Measurements from ENCODE around the gene TAS1R1. TPM values are rescaled to one million over a fixed set of nuclear protein-coding genes. Genes with fewer than 3 reads are reported as not detected.

TAS1R1 gene
- total RNA-seq, 1 donor: not detected

- DNase-seq (ENCODE audit: low read depth in 2 of 3, low spot score in 2 of 3): no peak
Observed at GRCh38 chr1:6601923-6602668, 47.0 kb downstream of the TAS1R1 start.

DNA sequence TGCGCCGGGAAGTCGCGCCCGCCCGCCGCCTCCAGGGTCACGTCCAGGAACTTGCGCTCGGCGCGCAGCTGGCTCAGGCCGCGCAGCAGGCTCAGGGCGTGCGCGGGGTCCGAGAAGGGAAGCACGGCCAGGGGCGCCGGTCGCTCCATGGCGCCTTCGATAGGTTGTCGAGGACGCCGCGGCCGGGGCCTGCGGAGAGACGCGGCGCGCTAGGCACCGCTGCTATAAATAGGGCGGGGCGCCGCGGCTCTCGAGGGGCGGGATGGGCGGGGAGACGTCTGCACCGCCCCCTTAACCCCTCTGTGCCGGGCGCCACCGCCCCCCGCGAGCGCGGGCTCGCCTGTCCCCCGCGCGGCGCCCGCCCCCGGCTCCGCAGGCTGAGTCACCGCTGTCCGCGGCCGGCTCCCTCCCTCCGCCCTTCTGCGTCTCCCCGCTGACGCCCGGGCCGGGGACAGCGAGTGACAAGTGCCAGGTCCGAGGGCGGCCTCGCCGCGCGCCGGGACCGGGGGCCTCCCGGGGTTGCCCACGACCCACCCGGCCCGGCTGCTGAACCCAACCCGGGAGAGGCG is 47.6 kb downstream of the TAS1R1 start, which contains the start of gene KLHL21:
Gene KLHL21 (minus strand): TSS at position 201 of the 569 bp plus-strand sequence. CDS start 52 bp downstream, at position 149.
- DNase-seq (ENCODE audit: low read depth in 2 of 3, low spot score in 2 of 3): peak; percentile 72 to 93 (median 92)

- peak; percentile 52 to 79 (median 60) for DNase-seq (ENCODE audit: low read depth in 2 of 3, low spot score in 2 of 3)
Observed at GRCh38 chr1:6603238-6603914, 48.3 kb downstream of the TAS1R1 start.

DNA sequence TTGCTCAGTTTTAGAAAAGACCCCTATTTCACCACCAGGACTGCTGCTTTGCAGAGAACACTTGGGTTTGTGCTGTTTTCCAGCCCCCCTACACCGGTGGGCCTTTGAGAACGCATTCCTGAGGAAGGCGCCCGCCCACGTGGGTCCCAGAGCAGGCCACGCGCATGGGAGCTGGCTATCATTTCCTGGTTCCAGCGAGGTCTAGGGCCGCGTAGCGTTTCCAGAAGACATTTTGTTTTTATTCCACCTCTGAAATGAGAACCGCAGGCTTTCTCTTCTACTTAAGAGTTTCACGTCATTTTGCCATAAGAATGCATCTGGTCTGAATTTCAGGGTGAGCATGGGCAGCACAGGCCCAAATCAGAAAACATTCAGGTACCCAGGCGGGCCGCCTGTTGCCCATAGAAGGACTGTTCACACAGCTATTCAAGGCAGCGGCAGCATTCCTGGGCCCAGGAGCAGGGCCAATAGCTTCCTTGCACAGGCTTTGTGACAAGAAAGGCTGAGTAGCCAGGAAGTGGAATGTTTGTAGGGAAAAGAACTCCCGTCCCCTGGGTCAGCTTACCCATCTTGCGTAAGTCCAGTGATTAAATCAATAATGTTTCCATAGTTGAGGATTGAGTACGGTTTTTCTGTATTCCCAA is 48.9 kb downstream of the TAS1R1 start:
- no peak for DNase-seq (ENCODE audit: low read depth in 2 of 3, low spot score in 2 of 3)

GRCh38 chr1:6612641-6613360 is 57.7 kb downstream of the TAS1R1 start:
- DNase-seq (ENCODE audit: low read depth in 2 of 3, low spot score in 2 of 3): no peak

DNA sequence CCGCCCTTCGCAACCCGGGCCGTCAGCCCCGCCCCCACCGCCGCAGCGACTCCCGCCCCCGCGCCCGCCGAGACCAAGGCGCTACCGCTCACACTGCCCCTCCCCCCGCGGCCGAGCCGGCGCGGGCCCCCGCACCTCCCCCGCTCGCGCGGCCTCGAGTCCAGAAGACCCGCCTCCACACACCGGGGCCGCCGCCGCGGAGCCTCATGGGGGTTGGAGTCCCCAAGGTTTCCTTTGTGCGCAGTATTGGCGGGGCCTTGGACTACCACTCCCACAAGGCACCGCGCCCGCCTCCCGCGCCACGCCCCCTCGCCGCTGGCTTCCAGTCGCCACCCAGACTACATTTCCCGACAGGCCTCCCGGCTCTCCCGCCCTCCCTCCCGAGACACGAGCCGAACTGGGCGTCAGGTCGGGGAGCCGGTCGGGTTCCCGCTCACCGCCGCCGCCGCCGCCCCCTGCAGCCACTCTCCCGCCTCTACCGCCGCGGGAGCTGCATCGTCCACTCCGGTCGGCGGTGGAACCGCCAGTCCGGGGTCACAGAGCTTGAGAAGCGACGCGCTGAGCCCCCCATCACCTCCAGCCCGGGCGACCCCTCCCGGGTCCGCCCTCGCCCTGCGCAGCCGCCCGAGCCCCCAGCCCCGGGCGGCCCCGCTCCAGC is 58.4 kb downstream of the TAS1R1 start, which contains the start of gene PHF13:
Gene PHF13 (plus strand): TSS at position 371 of the 658 bp plus-strand sequence. CDS start 336 bp downstream, outside the sequence.
- peak; percentile 94 to 99 (median 98) for DNase-seq (ENCODE audit: low read depth in 2 of 3, low spot score in 2 of 3)

DNA sequence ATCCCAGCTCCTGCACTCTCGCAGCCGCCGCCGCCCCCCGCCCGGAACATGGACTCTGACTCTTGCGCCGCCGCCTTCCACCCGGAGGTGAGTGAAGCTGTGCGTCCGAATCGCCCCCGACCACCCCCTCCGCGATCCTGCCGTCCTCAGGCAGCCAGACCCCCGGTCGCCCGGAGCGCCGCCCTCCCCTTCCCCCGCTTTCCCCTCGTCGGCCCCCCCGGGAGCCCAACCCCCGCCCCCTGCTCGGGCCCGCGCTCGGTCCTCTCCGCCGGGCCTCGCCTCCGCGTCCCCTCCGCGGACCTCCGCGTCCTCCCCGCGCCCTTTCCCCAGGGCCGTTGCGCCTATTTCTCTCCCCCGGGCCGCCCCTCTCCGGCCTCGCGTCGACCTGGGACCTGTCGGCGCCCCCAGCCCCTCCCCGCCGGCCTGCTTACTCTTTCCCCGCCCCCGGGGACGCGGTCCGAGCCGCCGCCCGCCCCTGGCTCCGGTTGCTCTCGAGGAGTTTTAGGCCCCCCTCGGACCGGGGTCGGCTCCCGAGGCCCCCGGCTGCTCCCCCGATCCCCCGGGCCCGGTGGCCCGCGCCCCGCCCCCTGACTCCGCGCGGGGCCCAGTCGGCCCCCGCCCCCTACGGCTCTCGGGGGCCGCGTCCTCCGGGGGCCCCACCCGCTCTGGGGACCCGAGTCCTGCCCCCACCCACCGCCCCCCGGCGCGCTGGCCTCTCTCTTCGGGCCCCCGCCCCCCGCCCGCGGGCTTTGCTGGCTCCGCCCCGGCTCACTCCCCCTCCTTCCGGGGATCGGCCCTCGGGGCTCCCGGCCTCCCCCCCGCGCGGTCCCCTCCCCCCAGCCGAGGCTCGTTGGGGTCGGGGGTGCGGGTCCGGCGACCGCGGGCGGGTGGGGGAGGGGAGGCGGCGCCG is 59.2 kb downstream of the TAS1R1 start:
- DNase-seq (ENCODE audit: low read depth in 2 of 3, low spot score in 2 of 3): no peak

GRCh38 chr1:6614929-6615785 is 60.0 kb downstream of the TAS1R1 start:
- DNase-seq (ENCODE audit: low read depth in 2 of 3, low spot score in 2 of 3): no peak

DNA sequence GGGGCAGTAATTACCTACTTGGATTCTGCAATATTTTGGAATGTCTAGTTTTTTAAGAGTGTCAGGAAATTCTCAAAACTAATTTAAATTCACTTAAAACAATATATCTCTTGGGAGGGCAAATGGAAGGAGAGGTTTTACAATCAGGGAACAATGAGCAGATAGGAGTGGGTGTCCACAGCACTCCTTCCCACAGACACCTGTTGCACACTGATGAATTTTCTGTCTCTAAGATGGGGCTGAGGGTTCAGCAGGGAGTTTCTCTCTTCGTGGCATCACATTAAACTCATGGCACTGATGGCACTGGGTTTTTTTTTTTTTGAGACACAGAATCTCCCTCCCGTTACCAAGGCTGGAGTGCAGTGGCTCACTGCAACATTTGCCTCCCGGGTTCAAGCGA is 63.9 kb downstream of the TAS1R1 start:
- DNase-seq (ENCODE audit: low read depth in 2 of 3, low spot score in 2 of 3): no peak

- no peak for DNase-seq (ENCODE audit: low read depth in 2 of 3, low spot score in 2 of 3)
Observed at GRCh38 chr1:6621429-6622391, 66.6 kb downstream of the TAS1R1 start.

DNA sequence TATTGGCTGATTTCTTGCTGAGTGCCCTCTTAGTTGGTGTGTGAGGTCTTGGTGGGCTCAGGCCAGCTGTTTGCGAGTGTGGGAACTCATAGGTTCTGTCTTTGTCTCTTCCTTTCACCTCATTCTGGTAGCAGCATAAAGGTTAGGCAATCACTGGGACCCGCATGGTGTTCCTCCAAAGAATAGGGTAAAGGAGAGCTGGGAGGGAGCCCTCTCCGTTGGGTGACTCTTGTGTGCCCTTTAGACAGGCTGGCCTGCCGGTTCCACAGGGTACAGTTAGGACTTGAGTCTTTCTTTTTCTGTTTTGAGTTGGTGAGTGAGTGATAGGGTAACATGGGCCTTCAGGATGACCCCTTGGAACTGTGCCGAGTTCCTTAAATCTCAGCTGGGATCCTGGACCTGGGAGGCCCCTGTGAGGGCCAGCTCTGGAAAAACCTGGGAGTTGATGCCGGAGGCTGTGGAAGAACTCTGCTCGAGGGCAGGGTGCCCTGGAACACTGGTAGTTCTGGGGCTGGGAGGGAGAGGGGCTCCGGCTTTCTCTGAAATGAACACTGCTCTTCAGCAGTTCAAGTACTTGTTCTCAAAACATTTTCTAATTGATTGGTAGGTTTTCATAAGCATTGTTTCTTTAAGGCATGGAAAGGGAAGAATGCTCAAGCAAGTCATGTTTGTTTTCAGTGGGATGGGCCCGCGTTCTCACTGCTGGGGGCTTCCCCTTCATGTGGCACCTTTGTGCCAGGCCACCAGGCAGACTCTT is 67.5 kb downstream of the TAS1R1 start:
- no peak for DNase-seq (ENCODE audit: low read depth in 2 of 3, low spot score in 2 of 3)

DNA sequence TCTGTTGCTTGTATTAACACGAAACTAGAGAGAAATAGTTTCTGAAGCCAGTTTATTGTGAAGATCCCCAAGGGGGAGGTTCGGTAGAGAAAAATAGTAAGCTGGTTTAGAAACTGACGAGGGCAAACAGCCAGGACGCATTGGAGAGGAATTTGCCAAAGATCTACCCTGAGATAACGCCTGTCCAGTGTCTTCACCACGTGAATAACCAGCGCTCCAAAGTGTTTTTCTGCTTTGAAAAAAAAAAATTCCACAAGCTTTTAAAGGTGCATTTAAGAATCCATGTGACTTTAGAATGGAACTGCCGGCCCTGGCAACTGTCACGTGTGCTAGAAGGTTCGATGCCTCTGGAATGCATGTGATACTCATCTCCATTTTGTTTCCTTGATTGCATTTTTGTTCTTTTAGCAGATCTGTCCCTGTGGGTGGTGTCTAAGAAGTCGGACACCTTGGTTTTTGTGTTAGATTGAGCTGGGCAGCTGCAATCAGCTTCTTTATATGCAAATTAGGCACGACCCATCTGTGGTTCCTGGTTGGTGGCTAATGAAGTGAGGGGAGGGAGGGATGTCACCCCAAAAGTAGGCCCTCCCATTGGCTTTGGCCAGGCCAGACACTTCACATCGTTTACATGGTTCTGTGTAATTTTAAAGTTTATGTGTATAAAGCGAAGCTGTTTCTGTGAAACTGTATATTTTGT is 68.3 kb downstream of the TAS1R1 start:
- DNase-seq (ENCODE audit: low read depth in 2 of 3, low spot score in 2 of 3): no peak

DNA sequence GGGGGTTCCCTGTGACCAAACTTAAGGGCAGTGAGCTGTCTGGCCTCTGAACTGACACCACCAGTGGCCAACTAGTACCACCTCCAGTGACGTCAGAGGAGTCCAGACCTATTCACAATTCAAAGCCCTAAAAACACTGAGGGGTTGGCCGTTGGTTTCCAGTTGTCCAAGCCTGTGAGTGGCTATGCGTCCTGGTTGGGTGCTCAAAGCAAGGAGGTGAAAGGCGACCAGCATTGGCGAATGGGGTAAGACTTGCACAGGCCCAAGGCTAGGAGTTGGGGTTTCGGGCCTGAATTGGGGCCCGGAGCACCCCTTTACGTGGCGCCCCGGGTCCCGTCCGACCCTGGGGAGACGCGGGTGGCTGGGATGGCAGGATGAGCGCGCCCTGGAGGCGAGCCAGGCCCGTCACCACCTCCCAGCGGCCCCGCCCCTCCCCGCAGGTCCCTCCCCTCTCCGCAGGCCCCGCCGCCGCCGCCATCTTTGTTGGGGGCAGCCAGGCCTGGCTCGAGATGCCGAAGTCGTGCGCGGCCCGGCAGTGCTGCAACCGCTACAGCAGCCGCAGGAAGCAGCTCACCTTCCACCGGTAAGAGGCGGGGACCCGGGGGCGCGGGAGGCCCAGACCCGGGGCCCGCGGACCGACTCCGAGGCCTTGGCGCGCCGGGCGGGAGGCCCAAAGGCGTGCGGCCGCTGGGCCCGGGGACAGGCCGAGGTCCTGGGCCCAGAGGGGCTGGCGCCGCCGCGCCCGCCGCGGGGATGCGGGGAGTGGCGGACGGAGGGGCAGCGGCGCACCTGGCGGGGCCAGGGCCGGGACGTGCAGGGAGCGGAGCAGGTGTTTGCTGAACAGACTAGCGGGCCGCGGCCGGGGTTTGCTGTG is 69.8 kb downstream of the TAS1R1 start, which contains the start of gene THAP3:
Gene THAP3 (plus strand): TSS at position 159 of the 874 bp plus-strand sequence. CDS start 351 bp downstream, at position 510.
- peak; percentile 76 to 85 (median 84) for DNase-seq (ENCODE audit: low read depth in 2 of 3, low spot score in 2 of 3)

- DNase-seq (ENCODE audit: low read depth in 2 of 3, low spot score in 2 of 3): peak in 1 of 3 donors; percentile 49
Observed at GRCh38 chr1:6625584-6626149, 70.6 kb downstream of the TAS1R1 start.
